Measurements from ENCODE around the gene PABPC1L. TPM values are rescaled to one million over a fixed set of nuclear protein-coding genes. Genes with fewer than 3 reads are reported as not detected.

Gene PABPC1L
- total and polyA plus RNA-seq, 8 donors: 8.6 to 106 (median 27.7) TPM

- TF ChIP-seq CTCF (IDR thresholded peaks at IDR 0.05) (no peak), POLR2A (IDR thresholded peaks at IDR 0.05) (no peak), POLR2AphosphoS5 (IDR thresholded peaks at IDR 0.05) (no peak), EP300 (IDR thresholded peaks at IDR 0.05) (no peak)
- Histone ChIP-seq H3K4me1 (no peaks in the 10 kb centered on the region), H3K27me3 (no peaks in the 10 kb centered on the region), H3K27ac (no peak overlapping the region), H3K4me3 (no peak overlapping the region), H3K9me3 (no peaks in the 10 kb centered on the region), H3K36me3 (peaks cover 0 to 58% (median 35%) of the 10 kb centered on the region in 4 donors)
- 93 to 96% (median 96%) methylated on average over 10 of the region's 10 CpGs for WGBS, 5 donors
- intact Hi-C loops (cut with DNase I; ENCODE audit: low total_unique reads): no loop called here
- no peak for DNase-seq
Observed at GRCh38 chr20:44918761-44919160, 8.9 kb downstream of the PABPC1L start.

GRCh38 chr20:44921447-44921846, 11.6 kb downstream of the PABPC1L start:
- DNase-seq: no peak
- H3K27me3 ChIP-seq: no peaks in the 10 kb centered on the region
- TF ChIP-seq POLR2A (IDR thresholded peaks at IDR 0.05) (no peak), EP300 (IDR thresholded peaks at IDR 0.05) (no peak), CTCF (IDR thresholded peaks at IDR 0.05) (no peak), POLR2AphosphoS5 (IDR thresholded peaks at IDR 0.05) (no peak)
- intact Hi-C loops (cut with DNase I; ENCODE audit: low total_unique reads): no loop called here
- peaks cover 6 to 56% (median 42%) of the 10 kb centered on the region in 4 donors for H3K36me3 ChIP-seq
- WGBS, 5 donors: 95 to 98% (median 97%) methylated on average over 13 to 14 of the region's 14 CpGs
- no peak overlapping the region for H3K27ac ChIP-seq
- no peaks in the 10 kb centered on the region for H3K4me1 ChIP-seq
- no peaks in the 10 kb centered on the region for H3K9me3 ChIP-seq
- H3K4me3 ChIP-seq: no peak overlapping the region

- TF ChIP-seq POLR2AphosphoS5 (IDR thresholded peaks at IDR 0.05) (no peak), CTCF (IDR thresholded peaks at IDR 0.05) (no peak), POLR2A (IDR thresholded peaks at IDR 0.05) (no peak), EP300 (IDR thresholded peaks at IDR 0.05) (no peak)
- Histone ChIP-seq H3K4me3 (no peak overlapping the region), H3K27me3 (no peaks in the 10 kb centered on the region), H3K9me3 (no peaks in the 10 kb centered on the region), H3K36me3 (peaks cover 6 to 36% (median 30%) of the 10 kb centered on the region in 4 donors), H3K27ac (no peak overlapping the region), H3K4me1 (no peaks in the 10 kb centered on the region)
- intact Hi-C loops (cut with DNase I; ENCODE audit: low total_unique reads): no loop called here
- no peak for DNase-seq
- 76 to 83% (median 81%) methylated on average over 4 of the region's 4 CpGs for WGBS, 5 donors
Observed at GRCh38 chr20:44924541-44924940, 14.7 kb downstream of the PABPC1L start.

- intact Hi-C loops (cut with DNase I; ENCODE audit: low total_unique reads): no loop called here
- TF ChIP-seq EP300 (IDR thresholded peaks at IDR 0.05): no peak
- TF ChIP-seq POLR2A (IDR thresholded peaks at IDR 0.05): no peak
- no peak for TF ChIP-seq CTCF (IDR thresholded peaks at IDR 0.05)
- no peak for TF ChIP-seq POLR2AphosphoS5 (IDR thresholded peaks at IDR 0.05)
- WGBS, 5 donors: 71 to 84% (median 77%) methylated on average over 3 of the region's 3 CpGs
- Histone ChIP-seq H3K4me3 (no peak overlapping the region), H3K27ac (no peak overlapping the region), H3K36me3 (peaks cover 6 to 43% (median 37%) of the 10 kb centered on the region in 4 donors), H3K9me3 (no peaks in the 10 kb centered on the region), H3K27me3 (no peaks in the 10 kb centered on the region), H3K4me1 (no peaks in the 10 kb centered on the region)
- no peak for DNase-seq
Observed at GRCh38 chr20:44928595-44928994, 18.7 kb downstream of the PABPC1L start.
